GM21825 (cell line): ENCODE measurements around the gene PTPRA.

ENCODE experiments used
- ATAC-seq: cut with Tn5 transposase; IDR thresholded peaks from one replicate; pipeline ENCODE4 v1.9.1; 2021; ENCODE audit warnings: mild to moderate bottlenecking, moderate library complexity; ENCODE audit not compliant: unreplicated experiment

PTPRA gene

GRCh38 chr20:3085571-3086072 is 212.3 kb downstream of the PTPRA start:
- ATAC-seq = no peak

- ATAC-seq = no peak
These were observed 214.8 kb downstream of the PTPRA start for GRCh38 chr20:3088031-3088430.
